Astrocyte (in vitro differentiated cells and primary cell): ENCODE data around the gene RRP36.

Experiments
- CTCF ChIP-seq: IDR thresholded peaks from 2 replicates; pipeline ENCODE4 v1.5.1; 2011; ENCODE audit warnings: low read depth, mild to moderate bottlenecking, inconsistent platforms, low read length, moderate library complexity; ENCODE audit not compliant: insufficient read depth
- EZH2 ChIP-seq: IDR thresholded peaks from 2 replicates; pipeline ENCODE4 v1.6.1; 2012; ENCODE audit warnings: mild to moderate bottlenecking, low read length, inconsistent platforms; ENCODE audit not compliant: insufficient read depth

GRCh38 chr6:42984924-42985475, 36.4 kb upstream of the RRP36 start:
- TF ChIP-seq CTCF = no peak
- no peak for TF ChIP-seq EZH2
